Gastroesophageal sphincter (tissue), 4 donors: ENCODE measurements around the gene ETFRF1. TPM values are rescaled to one million over a fixed set of nuclear protein-coding genes. Genes with fewer than 3 reads are reported as not detected.

ENCODE experiments used
- ATAC-seq: fragments of 150-250 bp; one replicate; pipeline ENCODE4 v1.9.1; 2016; ENCODE audit warnings: mild to moderate bottlenecking, moderate library complexity
- H3K27ac ChIP-seq, 4 donors: fragments of 200-600 bp; sonication (generic) in 3 of 4; 1 replicate in 3 of 4; 2 replicates in 1 of 4; pipeline ENCODE4 v1.5.1; 2016 to 2019
- H3K27me3 ChIP-seq: fragments of 200-600 bp; sonication (generic); one replicate; pipeline ENCODE4 v1.5.1; 2019
- H3K36me3 ChIP-seq, 2 donors: fragments of 200-600 bp; sonication (generic); one replicate each; pipeline ENCODE4 v1.5.1; 2019; ENCODE audit warnings: control low read depth in 1 of 2
- H3K4me1 ChIP-seq, 3 donors: fragments of 200-600 bp; sonication (generic); 1 replicate in 2 of 3; 2 replicates in 1 of 3; pipeline ENCODE4 v1.5.1; 2016 to 2019; ENCODE audit warnings: control low read depth in 2 of 3
- H3K4me3 ChIP-seq, 2 donors: fragments of 200-600 bp; sonication (generic); one replicate each; pipeline ENCODE4 v1.5.1; 2019; ENCODE audit warnings: mild to moderate bottlenecking in 1 of 2, moderate library complexity in 1 of 2
- H3K9me3 ChIP-seq, 3 donors: fragments of 200-600 bp; sonication (generic); one replicate each; pipeline ENCODE4 v1.5.1; 2017 to 2019; ENCODE audit warnings: control low read depth in 2 of 3
- EP300 ChIP-seq: sonication (generic); formaldehyde crosslinking; IDR thresholded peaks from one replicate; pipeline ENCODE4 v1.6.1; 2017; ENCODE audit warnings: antibody characterized with exemption, mild to moderate bottlenecking
- POLR2A ChIP-seq, 2 donors: fragments of 450-650 bp; IDR thresholded peaks; one replicate each; pipeline ENCODE4 v1.6.1; 2017; ENCODE audit warnings: antibody characterized with exemption in 2 of 2, mild to moderate bottlenecking in 2 of 2, moderate library complexity in 1 of 2
- POLR2AphosphoS5 ChIP-seq: sonication (generic); formaldehyde crosslinking; IDR thresholded peaks from one replicate; pipeline ENCODE4 v1.6.1; 2017; ENCODE audit warnings: antibody characterized with exemption
- WGBS, 2 donors: methylation state at CpG; one replicate each; pipeline ENCODE4 v1.1.5; 2018; ENCODE audit warnings: low coverage in 1 of 2; 5-methylcytosine and 5-hydroxymethylcytosine counted together
- total RNA-seq, 4 donors: library from RNA; depleted of rRNA; stranded (reverse); fragments of >200 nt; gene quantifications; one replicate each; pipeline ENCODE4 v1.1.0, GENCODE V29; 2016
- TF ChIP-seq, protein P1 (sequence below), 4 experiments: fragments of 200-600 bp in 2 of 4; fragments of 450-650 bp in 2 of 4; sonication (generic) in 1 of 4; IDR thresholded peaks; one replicate each; pipeline ENCODE4 v1.5.1; 2017 to 2019; ENCODE audit warnings: antibody characterized with exemption in 4 of 4, mild to moderate bottlenecking in 2 of 4, moderate library complexity in 2 of 4

ETFRF1 gene
- total RNA-seq, 4 donors from 2014 or later, result 45.8 to 73.8 (median 47.1) TPM

DNA sequence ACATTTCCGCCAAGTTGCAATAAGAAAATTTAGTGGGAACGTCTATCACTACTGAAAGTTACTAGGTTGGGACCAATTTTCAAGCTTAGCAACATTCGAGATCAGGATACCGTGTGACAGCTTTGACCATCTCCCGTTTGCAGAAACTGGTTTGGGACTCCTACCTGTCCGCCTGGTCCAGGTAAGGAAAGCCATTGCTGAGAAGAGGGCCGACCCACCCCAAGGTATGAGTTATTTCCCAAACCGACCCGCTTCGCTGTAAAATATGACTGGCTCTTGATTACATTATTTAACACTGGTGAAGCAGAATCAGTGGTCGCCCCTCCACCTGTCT lies 348 bp upstream of the ETFRF1 start:
- TF ChIP-seq EP300 (no peak), POLR2AphosphoS5 (no peak), POLR2A (IDR thresholded peaks at IDR 0.05) (no peak)
- TF ChIP-seq, protein P1, sequence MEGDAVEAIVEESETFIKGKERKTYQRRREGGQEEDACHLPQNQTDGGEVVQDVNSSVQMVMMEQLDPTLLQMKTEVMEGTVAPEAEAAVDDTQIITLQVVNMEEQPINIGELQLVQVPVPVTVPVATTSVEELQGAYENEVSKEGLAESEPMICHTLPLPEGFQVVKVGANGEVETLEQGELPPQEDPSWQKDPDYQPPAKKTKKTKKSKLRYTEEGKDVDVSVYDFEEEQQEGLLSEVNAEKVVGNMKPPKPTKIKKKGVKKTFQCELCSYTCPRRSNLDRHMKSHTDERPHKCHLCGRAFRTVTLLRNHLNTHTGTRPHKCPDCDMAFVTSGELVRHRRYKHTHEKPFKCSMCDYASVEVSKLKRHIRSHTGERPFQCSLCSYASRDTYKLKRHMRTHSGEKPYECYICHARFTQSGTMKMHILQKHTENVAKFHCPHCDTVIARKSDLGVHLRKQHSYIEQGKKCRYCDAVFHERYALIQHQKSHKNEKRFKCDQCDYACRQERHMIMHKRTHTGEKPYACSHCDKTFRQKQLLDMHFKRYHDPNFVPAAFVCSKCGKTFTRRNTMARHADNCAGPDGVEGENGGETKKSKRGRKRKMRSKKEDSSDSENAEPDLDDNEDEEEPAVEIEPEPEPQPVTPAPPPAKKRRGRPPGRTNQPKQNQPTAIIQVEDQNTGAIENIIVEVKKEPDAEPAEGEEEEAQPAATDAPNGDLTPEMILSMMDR (IDR thresholded peaks at IDR 0.05), result no peak
- peak overlapping the region; percentile 71 to 83 for H3K4me3 ChIP-seq
- ATAC-seq, result no peak
- H3K4me1 ChIP-seq, result peaks cover 0 to 26% (median 3%) of the 10 kb centered on the region in 3 donors
- H3K9me3 ChIP-seq, result no peaks in the 10 kb centered on the region
- no peaks in the 10 kb centered on the region for H3K27me3 ChIP-seq
- WGBS, 2 donors, result 4 to 10% methylated on average over 10 to 11 of the region's 11 CpGs
- peak overlapping the region; percentile 92 to 98 (median 94) for H3K27ac ChIP-seq
- no peaks in the 10 kb centered on the region for H3K36me3 ChIP-seq

DNA sequence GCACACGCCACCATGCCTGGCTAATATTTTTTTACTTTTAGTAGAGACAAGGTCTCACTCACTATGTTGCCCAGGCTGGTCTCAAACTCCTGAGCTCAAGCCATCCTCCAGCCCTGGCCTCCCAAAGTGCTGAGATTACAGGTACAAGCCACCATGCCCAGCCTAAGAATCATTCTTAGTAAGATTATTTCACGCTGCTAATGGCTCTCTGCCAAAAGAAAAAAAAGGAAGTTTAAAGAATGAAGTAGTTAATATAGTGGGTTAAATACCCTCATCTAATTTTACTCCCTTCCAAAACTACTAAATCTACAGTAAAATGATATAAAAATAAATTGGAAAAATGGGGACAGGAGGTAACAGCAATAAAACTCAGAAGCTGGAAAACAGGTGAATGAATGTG lies 2.6 kb downstream of the ETFRF1 start:
- WGBS, 2 donors, result 50 to 78% methylated on average over 2 of the region's 2 CpGs

DNA sequence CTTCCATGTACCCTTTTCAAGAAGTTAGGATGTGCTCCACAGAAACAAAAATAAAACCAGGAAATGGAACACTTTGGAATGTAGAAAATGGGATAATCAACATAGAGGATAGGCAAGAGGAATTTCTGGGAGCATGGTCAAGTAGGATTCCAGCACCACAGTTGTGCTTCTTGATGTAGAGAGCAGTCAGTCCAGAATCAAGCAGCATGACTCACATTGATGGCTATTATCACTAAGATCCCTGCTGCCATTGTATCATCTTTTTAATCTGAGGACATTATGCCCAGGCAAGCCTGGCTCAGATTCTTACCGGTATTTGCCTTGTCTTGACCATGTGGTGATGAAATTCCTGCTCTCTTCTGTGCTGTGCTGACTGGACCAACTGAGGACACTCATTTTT lies 5.7 kb downstream of the ETFRF1 start:
- TF ChIP-seq POLR2AphosphoS5 (no peak), POLR2A (IDR thresholded peaks at IDR 0.05) (no peak), EP300 (no peak)
- TF ChIP-seq, protein P1 (IDR thresholded peaks at IDR 0.05), result no peak
- no peaks in the 10 kb centered on the region for H3K9me3 ChIP-seq
- H3K36me3 ChIP-seq, result peaks cover 0 to 21% of the 10 kb centered on the region in 2 donors
- ATAC-seq, result no peak
- peaks cover 0 to 13% (median 3%) of the 10 kb centered on the region in 3 donors for H3K4me1 ChIP-seq
- 75 to 92% methylated on average over 1 of the region's 1 CpG for WGBS, 2 donors
- no peaks in the 10 kb centered on the region for H3K27me3 ChIP-seq
- H3K27ac ChIP-seq, result no peak overlapping the region
- H3K4me3 ChIP-seq, result no peak overlapping the region

More for the DNA sequence above, 2.6 kb downstream of the ETFRF1 start:
- Histone ChIP-seq H3K27ac (no peak overlapping the region), H3K36me3 (no peaks in the 10 kb centered on the region), H3K9me3 (no peaks in the 10 kb centered on the region), H3K27me3 (no peaks in the 10 kb centered on the region), H3K4me3 (no peak overlapping the region), H3K4me1 (peaks cover 0 to 26% (median 3%) of the 10 kb centered on the region in 3 donors)
- TF ChIP-seq EP300 (no peak), POLR2AphosphoS5 (no peak), POLR2A (IDR thresholded peaks at IDR 0.05) (no peak)
- TF ChIP-seq, protein P1 (IDR thresholded peaks at IDR 0.05), result no peak
- no peak for ATAC-seq

DNA sequence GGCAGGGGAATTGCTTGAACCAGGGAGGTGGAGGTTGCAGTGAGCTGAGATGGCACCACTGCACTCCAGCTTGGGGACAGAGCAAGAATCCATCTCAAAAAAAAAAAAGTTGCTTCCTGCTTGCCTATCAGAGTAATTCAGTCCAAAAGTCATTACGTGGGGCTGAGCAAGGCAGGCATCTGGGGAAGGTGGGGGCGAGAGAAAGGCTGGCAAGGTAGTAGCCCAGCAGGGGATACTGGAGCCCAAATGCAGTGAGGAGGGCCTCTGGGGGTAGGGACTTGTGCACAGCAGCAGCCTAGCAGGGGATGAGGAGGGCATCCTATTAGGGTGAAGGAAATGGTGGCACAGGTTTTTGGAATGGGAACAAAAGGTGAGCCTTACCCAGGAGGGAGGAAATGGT lies 7.1 kb downstream of the ETFRF1 start:
- no peak overlapping the region for H3K4me3 ChIP-seq
- no peaks in the 10 kb centered on the region for H3K4me1 ChIP-seq
- no peak for ATAC-seq
- no peaks in the 10 kb centered on the region for H3K27me3 ChIP-seq
- H3K27ac ChIP-seq, result no peak overlapping the region
- no peaks in the 10 kb centered on the region for H3K9me3 ChIP-seq
- WGBS, 2 donors, result 83% methylated on average over 2 of the region's 2 CpGs; no CpG with 5 or more reads in 1 of the 2 donors
- TF ChIP-seq POLR2A (IDR thresholded peaks at IDR 0.05) (no peak), EP300 (no peak), POLR2AphosphoS5 (no peak)
- TF ChIP-seq, protein P1 (IDR thresholded peaks at IDR 0.05), result no peak
- peaks cover 0 to 33% of the 10 kb centered on the region in 2 donors for H3K36me3 ChIP-seq

DNA sequence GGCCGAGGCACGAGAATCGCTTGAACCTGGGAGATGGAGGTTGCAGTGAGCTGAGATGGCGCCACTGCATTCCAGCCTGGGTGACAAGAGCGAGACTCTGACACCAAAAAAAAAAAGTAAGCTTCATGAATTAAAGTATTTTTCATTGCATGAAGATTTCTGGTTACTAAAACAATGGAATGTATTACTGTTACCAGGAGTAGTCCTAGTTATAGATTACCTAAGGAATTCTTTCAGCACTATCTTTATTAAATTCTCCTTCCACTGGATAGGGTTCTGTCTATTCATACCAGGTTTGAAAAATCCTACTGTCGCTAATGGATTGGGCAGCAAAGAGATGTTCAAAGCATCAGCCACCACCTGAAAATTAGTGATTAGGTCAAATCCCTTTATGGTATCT lies 12.4 kb downstream of the ETFRF1 start:
- H3K4me1 ChIP-seq, result peaks cover 0 to 7% (median 0%) of the 10 kb centered on the region in 3 donors
- H3K9me3 ChIP-seq, result no peaks in the 10 kb centered on the region
- no peak overlapping the region for H3K4me3 ChIP-seq
- peaks cover 0 to 62% of the 10 kb centered on the region in 2 donors for H3K36me3 ChIP-seq
- 95 to 100% methylated on average over 6 of the region's 6 CpGs for WGBS, 2 donors
- no peak overlapping the region for H3K27ac ChIP-seq
- H3K27me3 ChIP-seq, result no peaks in the 10 kb centered on the region
- TF ChIP-seq POLR2A (IDR thresholded peaks at IDR 0.05) (no peak), POLR2AphosphoS5 (no peak), EP300 (no peak)
- TF ChIP-seq, protein P1 (IDR thresholded peaks at IDR 0.05), result no peak
- ATAC-seq, result no peak
